ENCODE measurements around the gene HS3ST6. TPM values are rescaled to one million over a fixed set of nuclear protein-coding genes. Genes with fewer than 3 reads are reported as not detected.
"Not testable (repeated sequence)": the region's sequence is repeated elsewhere in the genome, so short reads cannot be mapped to it uniquely, and the experiment has no call there.

HS3ST6 gene
- total RNA-seq, 2 experiments from 2014 or later = not detected

GRCh38 chr16:1902547-1903219 is 15.5 kb downstream of the HS3ST6 start:
- Histone ChIP-seq H3K27ac (ENCODE audit: low read depth, low read length, poor library complexity, severe bottlenecking) (no peak overlapping the region), H3K4me1 (ENCODE audit: insufficient read depth, low read length, poor library complexity, severe bottlenecking) (no peaks in the 10 kb centered on the region), H3K4me3 (ENCODE audit: low read depth, low read length, poor library complexity, severe bottlenecking) (no peak overlapping the region), H3K4me2 (ENCODE audit: low read length) (no peak overlapping the region), H3K79me2 (ENCODE audit: insufficient read depth, low read depth, low read length) (no peaks in the 10 kb centered on the region), H4K20me1 (ENCODE audit: insufficient read depth, low read length) (no peaks in the 10 kb centered on the region), H3K9me3 (ENCODE audit: low read length) (no peaks in the 10 kb centered on the region), H2AFZ (ENCODE audit: low read length) (no peak overlapping the region), H3K36me3 (ENCODE audit: insufficient read depth, low read length) (no peaks in the 10 kb centered on the region), H3K9me2 (ENCODE audit: insufficient read depth, low read length) (no peaks in the 10 kb centered on the region)
- intact Hi-C loops (cut with micrococcal nuclease; ENCODE audit: unreplicated experiment) = no loop called here
- POLR2A ChIA-PET = no interaction called here
- TF ChIP-seq, protein P1, sequence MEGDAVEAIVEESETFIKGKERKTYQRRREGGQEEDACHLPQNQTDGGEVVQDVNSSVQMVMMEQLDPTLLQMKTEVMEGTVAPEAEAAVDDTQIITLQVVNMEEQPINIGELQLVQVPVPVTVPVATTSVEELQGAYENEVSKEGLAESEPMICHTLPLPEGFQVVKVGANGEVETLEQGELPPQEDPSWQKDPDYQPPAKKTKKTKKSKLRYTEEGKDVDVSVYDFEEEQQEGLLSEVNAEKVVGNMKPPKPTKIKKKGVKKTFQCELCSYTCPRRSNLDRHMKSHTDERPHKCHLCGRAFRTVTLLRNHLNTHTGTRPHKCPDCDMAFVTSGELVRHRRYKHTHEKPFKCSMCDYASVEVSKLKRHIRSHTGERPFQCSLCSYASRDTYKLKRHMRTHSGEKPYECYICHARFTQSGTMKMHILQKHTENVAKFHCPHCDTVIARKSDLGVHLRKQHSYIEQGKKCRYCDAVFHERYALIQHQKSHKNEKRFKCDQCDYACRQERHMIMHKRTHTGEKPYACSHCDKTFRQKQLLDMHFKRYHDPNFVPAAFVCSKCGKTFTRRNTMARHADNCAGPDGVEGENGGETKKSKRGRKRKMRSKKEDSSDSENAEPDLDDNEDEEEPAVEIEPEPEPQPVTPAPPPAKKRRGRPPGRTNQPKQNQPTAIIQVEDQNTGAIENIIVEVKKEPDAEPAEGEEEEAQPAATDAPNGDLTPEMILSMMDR (conservative IDR thresholded peaks at IDR 0.05; ENCODE audit: low read length) = no peak
- no peak for TF ChIP-seq EZH2phosphoT487 (IDR thresholded peaks at IDR 0.05; ENCODE audit: borderline replicate concordance, low read depth, low read length)
- CTCF ChIA-PET (ENCODE audit: unreplicated experiment) = no interaction called here
- no TSS peak for BruUV-seq (replicated peaks)
- DNase-seq (ENCODE audit: low spot score) = no peak

GRCh38 chr16:1900452-1900774 is 17.8 kb downstream of the HS3ST6 start:
- POLR2A ChIA-PET = no interaction called here
- CTCF ChIA-PET (ENCODE audit: unreplicated experiment) = no interaction called here
- H3K79me2 ChIP-seq (ENCODE audit: insufficient read depth, low read depth, low read length) = no peaks in the 10 kb centered on the region
- no TSS peak for BruUV-seq (replicated peaks)
- H3K27ac ChIP-seq (ENCODE audit: low read depth, low read length, poor library complexity, severe bottlenecking) = no peak overlapping the region
- H3K4me2 ChIP-seq (ENCODE audit: low read length) = no peak overlapping the region
- H2AFZ ChIP-seq (ENCODE audit: low read length) = no peak overlapping the region
- H4K20me1 ChIP-seq (ENCODE audit: insufficient read depth, low read length) = no peaks in the 10 kb centered on the region
- TF ChIP-seq EZH2phosphoT487 (IDR thresholded peaks at IDR 0.05; ENCODE audit: borderline replicate concordance, low read depth, low read length) = no peak
- TF ChIP-seq, protein P1 (conservative IDR thresholded peaks at IDR 0.05; ENCODE audit: low read length) = no peak
- intact Hi-C loops (cut with micrococcal nuclease; ENCODE audit: unreplicated experiment) = no loop called here
- no peaks in the 10 kb centered on the region for H3K4me1 ChIP-seq (ENCODE audit: insufficient read depth, low read length, poor library complexity, severe bottlenecking)
- H3K36me3 ChIP-seq (ENCODE audit: insufficient read depth, low read length) = no peaks in the 10 kb centered on the region
- H3K4me3 ChIP-seq (ENCODE audit: low read depth, low read length, poor library complexity, severe bottlenecking) = no peak overlapping the region
- DNase-seq (ENCODE audit: low spot score) = no peak
- H3K9me2 ChIP-seq (ENCODE audit: insufficient read depth, low read length) = no peaks in the 10 kb centered on the region
- H3K9me3 ChIP-seq (ENCODE audit: low read length) = no peaks in the 10 kb centered on the region

- ChIA-PET CTCF (ENCODE audit: unreplicated experiment) (no interaction called here), POLR2A (no interaction called here)
- TF ChIP-seq EZH2phosphoT487 (IDR thresholded peaks at IDR 0.05; ENCODE audit: borderline replicate concordance, low read depth, low read length) = no peak
- TF ChIP-seq, protein P1 (conservative IDR thresholded peaks at IDR 0.05; ENCODE audit: low read length) = no peak
- Histone ChIP-seq H3K27ac (ENCODE audit: low read depth, low read length, poor library complexity, severe bottlenecking) (no peak overlapping the region), H3K36me3 (ENCODE audit: insufficient read depth, low read length) (no peaks in the 10 kb centered on the region), H2AFZ (ENCODE audit: low read length) (no peak overlapping the region), H3K4me1 (ENCODE audit: insufficient read depth, low read length, poor library complexity, severe bottlenecking) (no peaks in the 10 kb centered on the region), H3K4me3 (ENCODE audit: low read depth, low read length, poor library complexity, severe bottlenecking) (no peak overlapping the region), H4K20me1 (ENCODE audit: insufficient read depth, low read length) (no peaks in the 10 kb centered on the region), H3K4me2 (ENCODE audit: low read length) (no peak overlapping the region), H3K9me2 (ENCODE audit: insufficient read depth, low read length) (no peaks in the 10 kb centered on the region), H3K9me3 (ENCODE audit: low read length) (no peaks in the 10 kb centered on the region), H3K79me2 (ENCODE audit: insufficient read depth, low read depth, low read length) (no peaks in the 10 kb centered on the region)
- intact Hi-C loops (cut with micrococcal nuclease; ENCODE audit: unreplicated experiment) = no loop called here
- DNase-seq (ENCODE audit: low spot score) = no peak
- BruUV-seq (replicated peaks) = no TSS peak
Measured at GRCh38 chr16:1899641-1900451, 18.4 kb downstream of the HS3ST6 start.

DNA sequence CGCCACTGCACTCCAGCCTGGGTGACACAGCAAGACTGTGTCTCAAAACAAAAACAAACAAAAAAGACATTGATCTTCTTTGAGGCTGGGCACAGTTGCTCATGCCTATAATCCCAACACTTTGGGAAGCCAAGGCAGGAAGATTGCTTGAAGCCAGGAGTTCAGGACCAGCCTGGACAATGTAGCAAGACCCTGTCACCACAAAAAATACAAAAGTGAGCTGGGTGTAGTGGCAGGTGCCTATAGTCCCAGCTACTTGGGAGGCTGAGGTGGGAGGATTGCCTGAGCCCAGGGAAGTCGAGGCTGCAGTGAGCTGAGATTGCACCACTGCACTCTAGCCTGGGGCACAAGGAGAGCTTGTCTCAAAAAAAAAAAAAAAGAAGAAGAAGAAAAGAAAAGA is 20.5 kb downstream of the HS3ST6 start:
- DNase-seq (ENCODE audit: low spot score); H3K9me3 ChIP-seq (ENCODE audit: low read length); H4K20me1 ChIP-seq (ENCODE audit: insufficient read depth, low read length); intact Hi-C loops (cut with micrococcal nuclease; ENCODE audit: unreplicated experiment); CTCF ChIA-PET (ENCODE audit: unreplicated experiment); H2AFZ ChIP-seq (ENCODE audit: low read length); H3K36me3 ChIP-seq (ENCODE audit: insufficient read depth, low read length); H3K27ac ChIP-seq (ENCODE audit: low read depth, low read length, poor library complexity, severe bottlenecking); H3K4me3 ChIP-seq (ENCODE audit: low read depth, low read length, poor library complexity, severe bottlenecking); BruUV-seq (replicated peaks); H3K79me2 ChIP-seq (ENCODE audit: insufficient read depth, low read depth, low read length); H3K4me2 ChIP-seq (ENCODE audit: low read length); H3K9me2 ChIP-seq (ENCODE audit: insufficient read depth, low read length); H3K4me1 ChIP-seq (ENCODE audit: insufficient read depth, low read length, poor library complexity, severe bottlenecking): not testable (repeated sequence)
- POLR2A ChIA-PET = interaction anchor here (0.6 kb wide), 1 partner anchor 1144 kb away, joined by 3 read pairs; no protein-coding TSS in a partner anchor

Measured in OCI-LY7 (cell line).